Inflammatory macrophage treated with lipopolysaccharide for 4 hours (primary cell): Measurements from ENCODE around the gene CXCR1.
A peak's percentile ranks its signal among the peaks of the same experiment; 100 is the strongest.
"Not testable (repeated sequence)": the region's sequence is repeated elsewhere in the genome, so short reads cannot be mapped to it uniquely, and the experiment has no call there.

Source experiments
- DNase-seq: peaks from one replicate; pipeline ENCODE4 v3.0.0-alpha.2; 2020

Gene CXCR1

GRCh38 chr2:218155953-218156479, 10.7 kb downstream of the CXCR1 start:
- no peak for DNase-seq

- no peak for DNase-seq
Measured at GRCh38 chr2:218152777-218153176, 14.0 kb downstream of the CXCR1 start.

DNA sequence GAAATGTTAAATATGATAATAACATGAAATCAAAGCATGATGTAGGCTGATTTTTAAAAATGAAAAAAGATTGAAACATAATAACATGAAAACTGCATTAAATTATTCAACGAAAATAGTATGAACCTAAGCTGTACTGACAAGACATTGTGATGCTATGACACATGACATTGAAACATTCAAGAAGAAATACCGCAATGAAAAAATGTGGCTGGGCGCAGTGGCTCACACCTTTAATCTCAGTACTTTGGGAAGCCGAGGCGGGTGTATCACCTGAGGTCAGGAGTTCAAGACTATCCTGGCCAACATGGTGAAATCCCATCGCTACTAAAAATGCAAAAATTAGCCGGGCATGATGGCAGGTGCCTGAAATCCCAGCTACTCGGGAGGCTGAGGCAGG, 14.6 kb downstream of the CXCR1 start:
- no peak for DNase-seq

DNA sequence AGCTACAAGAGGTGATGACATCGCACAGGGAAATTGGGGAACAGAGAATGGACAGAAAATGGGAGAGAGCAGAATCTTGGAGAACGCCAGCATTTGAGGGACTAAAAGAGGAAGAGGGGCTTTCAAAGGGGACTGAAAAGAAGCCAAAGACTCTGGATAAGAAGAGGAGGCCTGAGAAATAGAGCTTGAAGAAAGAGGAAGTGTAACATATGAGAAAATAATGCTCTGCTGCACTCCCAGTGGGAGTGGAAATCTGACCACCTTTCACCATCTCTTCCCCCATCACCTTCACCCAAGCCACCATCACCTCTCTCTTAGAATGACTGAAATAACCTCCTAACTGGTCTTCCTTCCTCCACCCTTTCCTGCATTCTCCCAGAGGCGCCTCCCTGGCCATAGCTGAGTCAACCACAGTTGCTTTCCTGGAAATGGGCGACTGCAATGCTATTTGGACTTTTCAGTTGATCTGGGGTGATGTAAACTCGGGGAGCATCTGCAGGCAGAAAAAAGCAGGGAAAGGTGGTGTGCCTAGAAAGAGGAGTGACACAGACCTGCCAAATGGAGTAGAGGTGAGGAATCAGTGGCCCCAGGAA, 16.8 kb downstream of the CXCR1 start:
- DNase-seq: no peak

- no peak for DNase-seq
Measured at GRCh38 chr2:218149098-218149497, 17.7 kb downstream of the CXCR1 start.

DNA sequence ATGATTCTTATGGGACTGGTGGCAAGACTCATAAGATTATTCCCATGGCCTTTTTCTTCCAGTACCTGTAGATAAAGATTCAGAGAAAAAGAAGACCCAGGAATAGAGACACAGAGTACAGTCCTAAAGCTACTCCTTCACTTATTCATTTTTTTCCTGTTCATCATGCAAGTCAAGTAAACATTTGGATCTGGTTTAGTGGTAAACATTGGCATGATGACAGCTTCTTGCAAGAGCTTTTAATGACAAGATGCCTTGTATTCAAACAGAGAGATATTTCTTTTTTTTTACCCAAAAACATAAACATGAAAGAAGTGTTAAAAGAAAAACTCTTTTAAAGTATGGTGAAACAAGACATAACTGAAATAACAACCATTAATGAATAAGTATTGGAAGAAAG, 20.7 kb downstream of the CXCR1 start:
- no peak for DNase-seq

GRCh38 chr2:218145124-218145523, 21.6 kb downstream of the CXCR1 start:
- DNase-seq: no peak

- no peak for DNase-seq
Measured at GRCh38 chr2:218138047-218138446, 28.7 kb downstream of the CXCR1 start.

GRCh38 chr2:218137514-218137913, 29.2 kb downstream of the CXCR1 start:
- no peak for DNase-seq

- no peak for DNase-seq
Measured at GRCh38 chr2:218130822-218131221, 35.9 kb downstream of the CXCR1 start.

DNA sequence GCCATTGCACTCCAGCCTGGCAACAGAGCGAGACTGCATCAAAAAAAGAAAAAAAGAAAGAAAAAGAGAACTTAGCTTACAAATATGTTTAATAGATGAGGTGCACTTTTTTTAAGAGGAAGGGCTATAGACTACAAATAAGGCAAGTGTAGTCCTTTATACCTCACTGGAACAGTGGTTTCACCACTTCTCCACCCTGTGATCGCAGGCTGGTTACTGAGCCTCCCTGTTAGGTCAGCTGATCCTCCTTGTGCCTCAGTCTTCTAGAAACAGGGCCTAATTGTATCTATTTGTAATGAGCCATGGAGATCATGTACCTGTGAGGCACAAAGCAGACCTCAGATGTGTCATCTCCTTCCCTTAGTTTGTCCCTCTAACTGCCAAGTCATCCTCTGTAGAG, 36.4 kb downstream of the CXCR1 start:
- no peak for DNase-seq

DNA sequence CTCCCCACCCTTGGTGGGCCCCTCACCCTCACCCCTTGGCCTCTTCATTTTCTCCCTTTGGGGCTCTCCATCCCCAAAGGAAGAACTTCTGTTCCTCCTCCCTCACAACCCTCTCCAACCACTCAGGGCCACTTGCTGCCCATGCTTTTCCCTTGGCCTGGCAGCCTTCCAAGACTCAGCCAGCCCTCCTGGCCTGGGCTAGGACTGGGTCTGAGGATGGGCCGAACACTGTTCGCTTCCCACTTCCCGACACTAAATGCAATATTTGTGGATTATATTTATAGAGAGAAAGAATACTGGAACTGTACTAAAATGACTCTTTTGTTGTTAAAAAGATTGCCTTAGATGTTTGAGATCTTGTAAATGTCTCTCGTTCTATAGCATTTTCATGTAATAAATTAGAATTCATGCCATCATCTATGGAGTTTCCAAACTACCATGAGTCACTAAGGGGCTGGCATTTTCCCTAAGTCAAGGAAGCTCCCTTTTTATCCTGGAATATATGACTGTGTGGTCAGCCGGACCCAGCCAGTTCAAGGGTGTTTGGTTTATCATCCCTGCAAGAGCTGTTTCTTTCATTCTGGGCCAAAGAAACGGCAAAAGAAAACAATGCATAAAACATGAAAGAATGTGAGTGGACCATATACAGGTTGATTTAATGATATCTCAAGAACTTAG, 37.2 kb downstream of the CXCR1 start:
- DNase-seq: no peak

DNA sequence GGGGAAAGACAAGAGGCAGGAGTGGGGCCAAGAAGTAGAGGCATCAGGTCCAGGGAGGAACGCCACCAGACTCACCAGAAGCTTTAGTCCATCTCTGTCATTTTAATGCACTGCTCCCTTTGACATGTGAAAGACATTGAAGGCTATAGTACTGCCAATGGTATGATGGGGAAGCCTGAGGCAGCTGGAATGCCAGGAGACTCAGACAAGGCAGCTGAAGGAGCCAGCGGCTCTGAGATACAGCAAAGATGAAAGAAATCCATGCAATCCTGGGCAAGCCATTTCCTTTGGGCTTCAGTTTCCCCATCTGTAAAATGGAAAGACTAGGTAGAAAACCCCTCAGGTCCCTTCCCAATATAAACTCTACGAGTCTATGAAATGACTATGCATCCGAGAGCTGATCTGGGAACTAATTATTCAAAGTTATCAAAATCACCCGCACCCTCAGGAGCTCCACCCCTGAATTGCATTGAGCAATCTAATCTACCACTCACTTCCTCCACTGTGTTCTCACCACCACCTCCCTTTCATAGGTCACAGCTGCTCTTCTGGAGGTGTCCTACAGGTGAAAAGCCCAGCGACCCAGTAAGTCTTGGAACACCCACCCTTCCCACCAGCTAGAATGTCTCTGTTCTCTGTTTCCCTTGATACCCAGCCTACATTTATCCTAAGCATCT, 37.8 kb downstream of the CXCR1 start:
- DNase-seq: peak; percentile 23

DNA sequence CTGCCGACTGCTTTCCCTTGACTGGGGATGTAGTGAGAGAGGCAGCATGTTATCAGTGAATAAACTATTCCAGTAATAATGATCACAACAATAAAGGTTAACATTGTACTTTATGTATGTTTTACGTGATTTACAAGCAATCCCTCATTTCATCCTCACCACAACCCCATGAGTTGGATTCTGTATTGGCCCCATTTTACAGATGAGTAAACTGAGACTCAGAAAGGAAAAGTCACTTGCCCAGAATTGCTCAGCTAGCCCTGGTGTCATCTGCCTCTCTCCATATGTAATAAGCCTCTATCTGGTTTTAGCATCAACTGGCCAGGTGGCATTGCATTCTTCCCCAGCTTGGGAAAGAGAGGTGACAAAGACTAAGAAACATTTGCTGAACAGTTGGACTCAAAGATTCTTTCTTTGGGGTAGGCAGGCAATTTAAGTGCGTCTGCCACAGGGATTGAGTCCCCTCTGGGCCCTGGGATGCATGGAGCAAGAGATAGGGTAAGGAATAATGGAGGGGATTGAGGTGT, 38.8 kb downstream of the CXCR1 start:
- no peak for DNase-seq

DNA sequence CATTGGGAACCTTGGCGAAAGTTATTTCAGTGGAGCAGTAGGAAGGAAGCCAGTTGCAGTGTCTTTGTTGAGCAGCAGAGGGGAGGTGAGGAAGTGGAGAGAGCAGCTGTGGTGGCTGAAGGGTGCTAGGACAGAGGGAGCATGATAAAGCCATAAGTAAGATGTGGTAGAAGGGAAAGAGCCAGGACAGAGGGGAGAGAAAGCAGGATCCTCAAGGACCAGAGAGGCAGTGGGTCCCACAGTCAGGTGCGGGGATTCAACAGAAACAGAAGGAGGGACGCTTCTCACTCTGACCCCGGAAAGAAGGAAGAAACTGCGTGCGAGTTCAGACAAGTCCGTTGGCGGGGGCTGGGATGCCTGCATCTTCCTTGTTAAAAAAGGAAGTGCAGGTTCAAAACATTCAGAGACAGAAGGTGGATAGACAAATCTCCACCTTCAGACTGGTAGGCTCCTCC, 41.1 kb downstream of the CXCR1 start, which contains the start of gene CXCR2:
TSS of gene CXCR2 (plus strand) at position 403 of the 455 bp plus-strand sequence. CDS start 8,774 bp downstream, outside the sequence.
- peak; percentile 43 for DNase-seq

GRCh38 chr2:218125095-218125494, 41.7 kb downstream of the CXCR1 start:
- no peak for DNase-seq

DNA sequence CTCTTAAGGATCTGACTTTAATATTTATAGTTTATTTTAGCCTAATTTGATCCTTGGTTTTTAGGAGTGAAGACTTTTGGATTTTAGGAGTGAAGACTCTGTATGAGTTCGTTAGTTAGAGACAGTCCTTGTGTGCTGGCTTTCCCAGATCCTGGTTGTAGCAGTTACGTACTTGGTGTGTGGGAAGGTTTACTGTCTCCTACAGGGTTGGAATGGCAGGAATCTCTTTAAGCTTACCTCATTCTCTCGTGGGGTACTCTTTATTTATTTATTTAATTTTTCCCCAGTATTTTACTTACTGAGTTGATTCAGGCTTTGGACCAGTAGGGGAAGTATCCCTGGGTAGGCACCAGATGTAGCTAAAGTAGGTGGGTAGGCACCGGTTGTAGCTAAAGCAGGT, 42.8 kb downstream of the CXCR1 start:
- no peak for DNase-seq

- DNase-seq: not testable (repeated sequence)
Measured at GRCh38 chr2:218122286-218122685, 44.5 kb downstream of the CXCR1 start.

DNA sequence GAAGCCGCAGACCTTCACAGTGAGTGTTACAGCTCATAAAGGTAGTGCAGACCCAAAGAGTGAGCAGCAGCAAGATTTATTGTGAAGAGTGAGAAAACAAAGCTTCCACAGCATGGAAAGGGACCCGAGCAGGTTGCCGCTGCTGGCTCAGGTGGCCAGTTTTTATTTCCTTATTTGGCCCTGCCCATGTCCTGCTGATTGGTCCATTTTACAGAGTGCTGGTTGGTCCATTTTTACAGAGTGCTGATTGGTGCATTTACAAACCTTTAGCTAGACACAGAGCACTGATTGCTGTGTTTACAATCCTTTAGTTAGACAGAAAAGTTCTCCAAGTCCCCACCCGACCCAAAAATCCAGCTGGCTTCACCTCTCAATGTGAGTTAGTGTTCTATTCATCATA, 45.0 kb downstream of the CXCR1 start:
- not testable (repeated sequence) for DNase-seq
